Stomach smooth muscle (tissue), 2 donors: Measurements from ENCODE around the gene OPALIN.

Source experiments
- H3K27ac ChIP-seq: one replicate; pipeline ENCODE4 v1.7.0; 2013; ENCODE audit warnings: mild to moderate bottlenecking, low read length, inconsistent platforms
- H3K27me3 ChIP-seq, 2 donors: one replicate each; pipeline ENCODE4 v1.7.0; 2013; ENCODE audit warnings: low read length in 2 of 2; ENCODE audit not compliant: insufficient read depth in 2 of 2, control insufficient read depth in 1 of 2
- H3K36me3 ChIP-seq, 2 donors: one replicate each; pipeline ENCODE4 v1.7.0; 2013; ENCODE audit warnings: low read length in 2 of 2; ENCODE audit not compliant: control insufficient read depth in 2 of 2, insufficient read depth in 2 of 2
- H3K4me1 ChIP-seq: one replicate; pipeline ENCODE4 v1.7.0; 2013; ENCODE audit warnings: low read length; ENCODE audit not compliant: control insufficient read depth, insufficient read depth
- H3K4me3 ChIP-seq, 2 donors: one replicate each; pipeline ENCODE4 v1.7.0; 2013; ENCODE audit warnings: low read length in 2 of 2
- H3K9ac ChIP-seq, 2 donors: one replicate each; pipeline ENCODE4 v1.7.0; 2013; ENCODE audit warnings: low read length in 2 of 2, mild to moderate bottlenecking in 1 of 2
- H3K9me3 ChIP-seq, 2 donors: one replicate each; pipeline ENCODE4 v1.7.0; 2013; ENCODE audit warnings: low read length in 2 of 2; ENCODE audit not compliant: control insufficient read depth in 2 of 2
- donor health status: healthy.
- donor health status: Pancreatic carcinoma.

Gene OPALIN

DNA sequence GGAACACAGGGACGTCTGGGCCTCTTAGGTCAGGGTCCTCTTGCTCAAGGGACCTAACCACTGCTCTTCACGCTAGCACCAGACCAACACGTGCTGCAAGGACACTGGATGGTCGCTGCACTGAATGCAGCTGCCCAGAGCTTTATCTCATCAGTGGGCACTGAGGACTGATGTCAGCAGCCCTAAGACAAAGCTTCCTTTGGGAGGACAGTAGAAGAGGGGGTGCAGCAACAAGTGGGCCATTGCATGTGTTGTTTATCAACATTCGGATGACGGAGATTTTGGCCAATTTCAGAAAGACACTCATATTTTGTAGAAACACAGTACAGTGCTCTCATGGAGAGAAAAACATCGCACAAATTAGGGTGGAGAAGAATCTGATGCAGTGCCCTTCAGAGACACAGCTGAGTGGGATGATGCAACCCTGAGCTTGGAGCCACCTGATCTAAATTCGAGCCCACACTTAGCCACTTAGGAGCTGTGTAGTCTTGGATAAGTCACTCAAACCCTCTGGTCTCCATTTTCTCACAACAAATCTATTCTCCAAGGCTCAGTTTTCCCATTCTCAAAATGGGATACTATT is 1.7 kb downstream of the OPALIN start:
- Histone ChIP-seq H3K4me3 (no peak overlapping the region), H3K9me3 (no peaks in the 10 kb centered on the region), H3K27ac (no peak overlapping the region), H3K27me3 (peaks cover 3 to 18% of the 10 kb centered on the region in 2 donors), H3K36me3 (no peaks in the 10 kb centered on the region), H3K4me1 (no peaks in the 10 kb centered on the region), H3K9ac (no peak overlapping the region)

DNA sequence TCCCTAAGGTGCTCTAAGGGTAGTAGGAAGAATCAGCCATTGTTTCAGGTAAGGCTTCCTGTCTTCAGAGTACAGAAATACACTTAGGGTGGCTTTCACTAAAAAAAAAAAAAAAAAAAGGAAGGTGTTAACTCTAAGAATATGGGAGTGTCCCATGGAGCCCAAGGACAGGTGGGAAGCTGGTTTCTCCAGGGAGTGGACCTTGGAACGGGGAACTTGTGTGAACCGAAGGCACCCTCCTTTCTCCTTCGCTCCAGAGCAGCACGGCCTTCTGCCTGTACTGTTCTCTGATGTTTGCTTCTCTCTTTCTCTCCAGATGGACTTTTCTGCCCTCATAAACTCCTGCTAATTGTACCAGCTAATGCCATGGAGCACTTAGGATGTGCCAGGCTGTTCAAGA is 6.2 kb downstream of the OPALIN start:
- H3K36me3 ChIP-seq = no peaks in the 10 kb centered on the region
- H3K27ac ChIP-seq = no peak overlapping the region
- no peaks in the 10 kb centered on the region for H3K9me3 ChIP-seq
- H3K9ac ChIP-seq = no peak overlapping the region
- no peak overlapping the region for H3K4me3 ChIP-seq
- H3K27me3 ChIP-seq = peaks cover 0 to 16% of the 10 kb centered on the region in 2 donors
- H3K4me1 ChIP-seq = no peaks in the 10 kb centered on the region

DNA sequence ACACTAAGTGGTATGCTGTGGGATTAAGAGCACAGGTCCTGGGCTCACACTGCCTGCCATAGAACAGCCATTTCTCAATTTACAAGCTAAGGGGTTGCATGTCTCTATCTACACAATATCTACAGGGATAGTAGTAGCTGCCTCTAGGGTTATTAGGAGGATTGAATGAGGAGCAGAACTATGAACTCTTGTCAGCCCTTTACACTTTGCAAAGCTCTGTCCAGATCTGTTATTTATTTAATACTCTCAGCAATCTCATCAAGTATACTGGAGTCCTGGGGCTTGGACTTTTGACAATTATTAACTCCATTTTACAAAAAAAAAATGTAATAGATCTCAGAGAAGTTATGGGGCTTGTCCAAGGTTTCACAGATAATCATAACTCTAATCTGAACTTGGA is 6.8 kb downstream of the OPALIN start:
- no peak overlapping the region for H3K27ac ChIP-seq
- peaks cover 0 to 14% of the 10 kb centered on the region in 2 donors for H3K27me3 ChIP-seq
- H3K36me3 ChIP-seq = no peaks in the 10 kb centered on the region
- no peak overlapping the region for H3K9ac ChIP-seq
- no peaks in the 10 kb centered on the region for H3K4me1 ChIP-seq
- no peak overlapping the region for H3K4me3 ChIP-seq
- no peaks in the 10 kb centered on the region for H3K9me3 ChIP-seq

DNA sequence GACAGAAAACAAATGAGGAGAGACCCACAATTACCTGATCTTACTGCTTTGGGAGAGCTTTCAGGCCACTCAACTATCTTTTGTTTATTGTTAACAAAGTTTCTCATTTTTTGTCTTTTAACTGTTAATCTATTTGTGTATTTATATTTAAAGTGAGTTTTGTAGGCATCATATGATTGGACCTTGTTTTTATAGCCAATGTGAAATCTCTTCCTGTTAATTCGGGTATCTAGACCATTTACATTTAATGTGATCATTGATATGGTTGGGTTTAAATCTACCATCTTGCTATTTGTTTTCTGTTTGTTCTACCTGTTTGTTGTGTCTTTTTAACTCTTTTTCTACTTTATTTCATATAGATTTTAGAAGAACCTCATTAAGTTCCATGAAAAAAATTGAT is 12.5 kb downstream of the OPALIN start:
- Histone ChIP-seq H3K9ac (no peak overlapping the region), H3K27ac (no peak overlapping the region), H3K27me3 (peaks cover 0 to 2% of the 10 kb centered on the region in 2 donors), H3K9me3 (peaks cover 4% of the 10 kb centered on the region in 2 donors), H3K4me3 (no peak overlapping the region), H3K4me1 (no peaks in the 10 kb centered on the region), H3K36me3 (no peaks in the 10 kb centered on the region)

DNA sequence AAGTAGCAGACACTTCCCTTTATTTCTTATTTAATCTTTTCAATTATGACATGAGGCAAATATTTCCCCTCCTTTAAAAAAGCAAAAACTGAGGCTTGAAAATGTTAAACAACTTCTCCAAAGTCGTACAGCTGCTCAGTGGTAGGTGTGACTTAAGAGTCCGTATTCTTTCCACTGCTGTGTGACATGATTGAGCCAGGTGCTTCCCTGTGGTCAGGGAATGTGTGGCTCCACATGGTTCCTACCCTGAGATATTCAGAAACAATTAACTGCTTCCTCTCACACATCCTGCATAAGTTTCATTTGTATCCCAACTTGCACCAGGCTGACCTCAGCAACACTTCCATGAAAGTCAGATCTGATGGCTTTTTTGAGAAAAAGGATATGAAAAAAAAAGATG is 13.6 kb downstream of the OPALIN start:
- H3K27ac ChIP-seq = no peak overlapping the region
- H3K4me3 ChIP-seq = no peak overlapping the region
- peaks cover 0 to 2% of the 10 kb centered on the region in 2 donors for H3K27me3 ChIP-seq
- no peak overlapping the region for H3K9ac ChIP-seq
- H3K9me3 ChIP-seq = peaks cover 4% of the 10 kb centered on the region in 2 donors
- H3K4me1 ChIP-seq = no peaks in the 10 kb centered on the region
- H3K36me3 ChIP-seq = no peaks in the 10 kb centered on the region

DNA sequence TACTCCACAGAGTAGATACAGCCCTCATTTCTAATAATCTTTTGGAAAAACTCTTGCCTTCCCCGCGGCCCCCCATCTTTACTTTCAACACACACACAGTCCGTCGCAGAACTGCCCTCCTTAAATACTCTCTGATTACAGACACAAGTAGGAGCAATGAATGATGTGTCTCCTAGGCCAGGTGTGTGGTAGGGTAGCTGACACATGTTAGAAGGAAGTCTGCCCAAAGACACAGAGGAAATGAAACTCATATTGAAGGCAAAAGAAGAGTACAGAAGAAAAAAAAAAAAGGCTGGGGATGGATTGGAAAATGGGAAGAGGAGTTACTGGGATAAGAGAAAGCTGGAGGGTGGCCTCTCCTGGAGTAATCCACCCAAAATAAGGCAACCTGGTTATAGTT is 14.6 kb downstream of the OPALIN start:
- H3K9ac ChIP-seq = no peak overlapping the region
- H3K27ac ChIP-seq = no peak overlapping the region
- H3K4me1 ChIP-seq = no peaks in the 10 kb centered on the region
- H3K9me3 ChIP-seq = peaks cover 4% of the 10 kb centered on the region in 2 donors
- H3K4me3 ChIP-seq = no peak overlapping the region
- H3K36me3 ChIP-seq = no peaks in the 10 kb centered on the region
- peaks cover 0 to 2% of the 10 kb centered on the region in 2 donors for H3K27me3 ChIP-seq

DNA sequence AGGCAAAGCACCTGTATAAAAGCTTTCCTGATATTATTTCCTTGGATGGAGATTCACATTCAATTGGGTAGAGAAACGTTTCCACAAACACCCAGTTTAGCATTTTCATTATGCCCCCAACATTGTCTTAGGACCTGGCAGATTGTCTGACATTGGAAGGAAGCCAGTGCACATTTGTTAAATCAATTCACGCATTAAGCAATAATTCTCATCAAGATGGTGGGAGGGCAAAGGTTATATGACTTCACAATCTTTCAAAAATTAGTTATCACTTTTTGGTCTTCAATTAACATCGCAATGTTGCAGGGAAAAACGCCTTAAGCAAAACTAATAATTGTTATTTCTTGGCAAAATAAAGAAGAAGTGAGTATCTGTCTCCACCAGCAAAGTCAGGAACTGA is 16.4 kb downstream of the OPALIN start:
- H3K4me3 ChIP-seq = no peak overlapping the region
- no peak overlapping the region for H3K27ac ChIP-seq
- H3K36me3 ChIP-seq = no peaks in the 10 kb centered on the region
- no peak overlapping the region for H3K9ac ChIP-seq
- peaks cover 4% of the 10 kb centered on the region in 2 donors for H3K9me3 ChIP-seq
- no peaks in the 10 kb centered on the region for H3K4me1 ChIP-seq
- peaks cover 0 to 2% of the 10 kb centered on the region in 2 donors for H3K27me3 ChIP-seq

DNA sequence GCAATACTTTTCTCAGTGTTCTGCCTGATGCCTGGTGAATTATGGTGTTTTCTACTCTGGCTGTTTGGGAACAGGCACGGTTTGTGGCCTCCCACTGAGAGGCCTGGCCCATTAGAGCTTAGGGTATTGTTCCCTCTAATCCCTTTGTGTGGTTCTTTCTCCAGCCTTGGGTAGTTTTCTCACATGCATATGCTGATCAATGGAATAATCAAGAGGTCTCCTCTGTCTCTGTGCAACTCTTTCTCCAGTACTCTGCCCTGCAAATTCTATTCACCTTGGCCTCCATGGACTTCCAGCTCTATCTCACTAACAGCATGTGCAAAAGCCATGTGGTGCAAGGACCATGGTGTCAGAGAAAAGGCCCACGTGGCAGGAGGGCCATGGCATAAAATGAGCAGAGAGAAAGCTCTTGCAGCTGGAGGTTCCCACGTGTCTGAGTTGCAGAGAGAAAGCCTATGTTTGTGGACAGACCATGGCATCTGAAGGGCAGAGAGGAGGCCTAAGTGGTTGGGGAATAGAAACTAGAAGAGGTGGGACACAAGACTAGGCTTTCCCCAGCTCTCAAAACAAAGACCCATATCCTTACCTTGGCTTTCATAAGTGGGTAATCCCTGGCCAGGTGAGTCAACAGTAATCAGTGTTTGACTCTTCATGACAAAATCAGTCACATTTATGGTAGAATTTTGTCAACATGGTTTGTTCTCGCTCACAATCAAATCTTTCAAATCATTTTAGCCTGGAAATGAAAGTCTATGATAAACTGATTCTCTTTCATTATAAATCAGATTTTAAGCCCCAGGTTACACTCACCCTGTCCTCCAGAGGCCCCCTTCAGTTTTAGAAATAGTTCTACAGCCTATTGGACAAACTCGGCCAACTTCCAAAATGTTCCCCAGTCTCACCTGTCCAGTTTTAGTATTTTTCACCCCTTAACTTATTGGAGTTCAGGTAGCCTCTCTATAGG is 17.3 kb downstream of the OPALIN start:
- Histone ChIP-seq H3K9ac (no peak overlapping the region), H3K27me3 (peaks cover 0 to 4% of the 10 kb centered on the region in 2 donors), H3K36me3 (no peaks in the 10 kb centered on the region), H3K4me3 (no peak overlapping the region), H3K4me1 (no peaks in the 10 kb centered on the region), H3K27ac (no peak overlapping the region), H3K9me3 (peaks cover 4% of the 10 kb centered on the region in 2 donors)

DNA sequence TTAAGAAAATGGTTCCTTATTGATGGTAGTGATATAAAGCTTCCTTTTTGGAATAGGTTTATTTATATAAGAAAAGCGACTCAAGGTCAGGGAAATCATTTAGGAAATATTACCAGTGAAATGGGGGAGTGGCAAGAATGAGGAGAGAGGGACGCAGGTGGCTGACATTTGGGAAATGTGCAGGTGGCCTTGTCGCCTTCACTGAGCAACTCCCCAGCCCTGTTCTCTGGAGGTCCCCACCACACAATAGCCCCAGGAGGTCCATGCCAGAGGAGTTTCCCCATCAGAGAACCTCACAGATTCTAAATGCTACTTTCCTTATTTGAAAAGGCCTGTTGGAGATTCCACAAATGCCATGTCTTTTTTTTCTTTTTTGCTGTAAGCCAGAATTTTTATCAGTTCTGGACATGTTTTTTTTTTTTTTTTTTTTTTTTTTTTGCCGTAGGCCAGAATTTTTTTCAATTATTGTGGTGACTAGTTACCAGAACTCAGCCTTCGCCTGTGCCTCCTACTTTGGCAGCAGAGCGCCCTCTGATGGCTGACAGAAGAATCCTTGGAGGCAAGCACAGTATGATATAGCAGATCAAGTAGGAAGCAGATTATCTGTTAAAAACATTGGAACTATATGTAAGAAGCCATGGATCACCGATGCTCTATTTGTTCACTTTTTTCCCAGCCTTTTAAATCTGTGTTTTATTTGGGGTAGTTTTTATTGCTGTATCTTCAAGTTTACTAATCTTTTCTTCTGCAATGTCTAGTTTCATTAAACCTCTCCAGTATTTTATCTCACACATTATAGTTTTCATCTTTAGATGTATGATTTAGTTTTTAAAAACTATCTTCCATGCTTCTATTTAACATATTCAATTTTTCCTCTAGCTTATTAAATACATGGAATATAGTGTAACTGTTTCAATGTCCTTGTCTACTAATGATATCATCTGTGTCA is 18.6 kb downstream of the OPALIN start:
- Histone ChIP-seq H3K9ac (no peak overlapping the region), H3K4me3 (no peak overlapping the region), H3K27me3 (peaks cover 0 to 8% of the 10 kb centered on the region in 2 donors), H3K36me3 (no peaks in the 10 kb centered on the region), H3K9me3 (no peaks in the 10 kb centered on the region), H3K4me1 (no peaks in the 10 kb centered on the region), H3K27ac (no peak overlapping the region)

DNA sequence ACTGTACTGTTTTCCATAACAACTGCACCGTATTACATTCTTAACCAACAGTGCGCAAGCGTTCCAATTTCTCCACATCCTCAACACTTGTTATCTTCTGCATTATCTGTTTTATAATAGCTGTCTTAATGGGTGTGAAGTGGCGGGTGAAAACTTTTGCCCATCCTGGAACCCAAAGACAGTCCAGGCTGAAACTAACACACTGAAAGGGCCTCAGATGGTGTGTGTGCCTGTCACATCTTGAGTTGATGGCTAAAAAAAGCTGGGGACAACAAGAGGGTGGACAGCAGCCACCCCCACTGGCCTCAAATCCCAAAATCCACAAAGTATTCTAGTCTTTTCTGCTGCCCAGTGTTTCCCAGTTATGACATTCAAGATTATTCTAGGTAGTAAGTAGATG is 19.4 kb downstream of the OPALIN start:
- Histone ChIP-seq H3K36me3 (no peaks in the 10 kb centered on the region), H3K9ac (no peak overlapping the region), H3K9me3 (no peaks in the 10 kb centered on the region), H3K27me3 (peaks cover 0 to 8% of the 10 kb centered on the region in 2 donors), H3K4me1 (no peaks in the 10 kb centered on the region), H3K4me3 (no peak overlapping the region), H3K27ac (no peak overlapping the region)
